ENCODE results near the gene ADGRV1. TPM values are rescaled to one million over a fixed set of nuclear protein-coding genes. Genes with fewer than 3 reads are reported as not detected.

ADGRV1 gene
- polyA plus RNA-seq, 1 of the 3 experiments (the other 2 are of a cell fraction): 0.23 TPM

Other genes with a start within 250 kb of the ADGRV1 start
- gene CETN3, start 149.0 kb upstream of the ADGRV1 start, polyA plus RNA-seq (2012; rRNA removed): 3.6 and 4.6 TPM in 2 replicates
- 2.0 and 3.2 TPM in 2 replicates for gene MBLAC2, start 84.0 kb upstream of the ADGRV1 start, polyA plus RNA-seq (2012; rRNA removed)
- gene POLR3G, start 83.9 kb upstream of the ADGRV1 start, polyA plus RNA-seq (2012; rRNA removed): 16.4 and 17.1 TPM in 2 replicates
- gene LYSMD3, start 29.2 kb upstream of the ADGRV1 start, polyA plus RNA-seq (2012; rRNA removed): 5.2 and 6.7 TPM in 2 replicates

Measured in SK-N-SH (cell line).